Left renal pelvis (tissue), 4 donors: Measurements from ENCODE around the gene GPR132. TPM values are rescaled to one million over a fixed set of nuclear protein-coding genes. Genes with fewer than 3 reads are reported as not detected.
"Not testable (repeated sequence)": the region's sequence is repeated elsewhere in the genome, so short reads cannot be mapped to it uniquely, and the experiment has no call there.

ENCODE experiments used
- DNase-seq, 4 donors: peaks; one replicate each; pipeline ENCODE4 v3.0.0-alpha.2; 2013; ENCODE audit warnings: low read depth in 4 of 4, low spot score in 3 of 4
- polyA plus RNA-seq, 4 donors: library from polyadenylated mRNA; unstranded; fragments of 120-200 nt; gene quantifications; one replicate each; pipeline ENCODE4 v1.2.1, GENCODE V29; 2013; ENCODE audit not compliant: insufficient read length in 4 of 4

Gene GPR132
- polyA plus RNA-seq, 4 donors: 0.24 to 1.1 (median 0.50) TPM

- no peak for DNase-seq
Measured at GRCh38 chr14:105076296-105076804, 11.1 kb upstream of the GPR132 start.

- DNase-seq: no peak
Measured at GRCh38 chr14:105075379-105076295, 10.4 kb upstream of the GPR132 start.

GRCh38 chr14:105074601-105075053 is 9.4 kb upstream of the GPR132 start:
- DNase-seq: no peak

- no peak for DNase-seq
Measured at GRCh38 chr14:105073720-105074600, 8.7 kb upstream of the GPR132 start.

- DNase-seq: no peak
Measured at GRCh38 chr14:105072892-105073719, 7.9 kb upstream of the GPR132 start.

- no peak for DNase-seq
Measured at GRCh38 chr14:105072381-105072861, 7.2 kb upstream of the GPR132 start.

- no peak for DNase-seq
Measured at GRCh38 chr14:105071942-105072341, 6.7 kb upstream of the GPR132 start.

- no peak for DNase-seq
Measured at GRCh38 chr14:105071326-105071725, 6.1 kb upstream of the GPR132 start.

- no peak for DNase-seq
Measured at GRCh38 chr14:105070760-105071137, 5.5 kb upstream of the GPR132 start.

GRCh38 chr14:105069871-105070759 is 4.9 kb upstream of the GPR132 start:
- no peak for DNase-seq

GRCh38 chr14:105069522-105069870 is 4.3 kb upstream of the GPR132 start:
- no peak for DNase-seq

GRCh38 chr14:105068818-105069217 is 3.6 kb upstream of the GPR132 start:
- no peak for DNase-seq

- DNase-seq: no peak
Measured at GRCh38 chr14:105067969-105068301, 2.7 kb upstream of the GPR132 start.

- DNase-seq: no peak
Measured at GRCh38 chr14:105067140-105067968, 2.1 kb upstream of the GPR132 start.

- DNase-seq: no peak
Measured at GRCh38 chr14:105066240-105067071, 1.2 kb upstream of the GPR132 start.

- no peak for DNase-seq
Measured at GRCh38 chr14:105064721-105065143, 498 bp downstream of the GPR132 start.

GRCh38 chr14:105064001-105064400 is 1.2 kb downstream of the GPR132 start:
- DNase-seq: no peak

GRCh38 chr14:105063506-105063905 is 1.7 kb downstream of the GPR132 start:
- not testable (repeated sequence) for DNase-seq
